GM12892 (cell line): ENCODE data around the gene C1orf159.

ENCODE experiments used
- POLR2A ChIP-seq: IDR thresholded peaks from 2 replicates; pipeline ENCODE4 v1.6.1; 2011; ENCODE audit warnings: low read depth, low read length, control low read depth
- POLR2AphosphoS5 ChIP-seq: IDR thresholded peaks from 2 replicates; pipeline ENCODE4 v1.6.1; 2011; ENCODE audit warnings: low read depth, low read length, control low read depth

DNA sequence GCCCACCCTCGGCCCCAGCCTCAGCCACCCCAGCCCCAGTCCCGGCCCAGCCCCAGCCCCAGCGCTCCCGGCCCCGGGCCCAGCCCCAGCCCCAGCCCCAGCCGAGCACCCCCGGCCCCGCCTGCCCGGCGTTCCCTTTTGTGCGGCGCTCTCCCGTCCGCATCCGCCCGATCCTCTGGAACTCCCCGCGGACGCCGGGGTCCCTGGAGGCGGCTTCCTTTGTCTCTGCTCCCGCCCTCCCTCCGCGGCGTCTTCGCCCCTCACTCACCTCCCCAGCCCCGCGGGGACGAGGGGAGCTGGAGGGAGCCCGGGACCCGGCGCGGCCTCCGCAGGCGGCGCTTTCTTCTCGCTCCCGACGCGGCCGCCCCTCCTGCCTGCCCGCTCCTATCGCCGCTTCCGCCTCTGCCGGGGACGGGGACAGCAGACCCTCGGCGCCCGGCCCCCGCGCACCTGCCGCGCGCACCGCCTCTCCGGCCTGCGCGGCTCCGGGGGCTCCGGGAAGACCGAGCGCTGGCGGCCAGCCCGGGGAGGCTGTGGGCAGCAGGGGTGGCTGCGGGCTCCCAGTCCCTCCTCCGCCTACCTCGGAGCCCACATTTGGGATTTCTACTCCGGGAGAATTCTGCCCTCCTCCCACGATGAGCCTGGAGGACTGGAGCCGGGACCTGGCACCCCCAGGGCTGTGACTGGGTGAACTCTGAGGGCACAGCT lies 82.0 kb downstream of the C1orf159 start:
- no peak for TF ChIP-seq POLR2A
- TF ChIP-seq POLR2AphosphoS5, result no peak
